SHP77 (cell line): ENCODE measurements around the gene PCDH9.
"Not testable (repeated sequence)": the region's sequence is repeated elsewhere in the genome, so short reads cannot be mapped to it uniquely, and the experiment has no call there.

Experiments used
- DNase-seq, 2 experiments: peaks; one replicate each; lab custom pipeline; 2025; lab: John Stamatoyannopoulos, UW

The PCDH9 gene

GRCh38 chr13:67128136-67128535 lies 102.0 kb downstream of the PCDH9 start:
- no peak for DNase-seq

- no peak for DNase-seq
These were observed 104.5 kb downstream of the PCDH9 start for GRCh38 chr13:67125681-67126080.

GRCh38 chr13:67123165-67123564 lies 107.0 kb downstream of the PCDH9 start:
- DNase-seq: no peak

- no peak for DNase-seq
These were observed 107.9 kb downstream of the PCDH9 start for GRCh38 chr13:67122251-67122650.

GRCh38 chr13:67120872-67121531 lies 109.1 kb downstream of the PCDH9 start:
- no peak for DNase-seq

- DNase-seq: peak in 1 of 2 experiments; percentile 9
These were observed 110.6 kb downstream of the PCDH9 start for GRCh38 chr13:67119481-67119894.

GRCh38 chr13:67118277-67118676 lies 111.9 kb downstream of the PCDH9 start:
- DNase-seq: no peak

GRCh38 chr13:67117010-67117550 lies 113.1 kb downstream of the PCDH9 start:
- no peak for DNase-seq

- DNase-seq: no peak
These were observed 122.2 kb downstream of the PCDH9 start for GRCh38 chr13:67107979-67108378.

GRCh38 chr13:67106502-67107057 lies 123.6 kb downstream of the PCDH9 start:
- DNase-seq: no peak

GRCh38 chr13:67101730-67102467 lies 128.2 kb downstream of the PCDH9 start:
- DNase-seq: no peak

GRCh38 chr13:67100730-67101129 lies 129.4 kb downstream of the PCDH9 start:
- no peak for DNase-seq

- no peak for DNase-seq
These were observed 130.6 kb downstream of the PCDH9 start for GRCh38 chr13:67099494-67099893.

- DNase-seq: no peak
These were observed 132.2 kb downstream of the PCDH9 start for GRCh38 chr13:67097892-67098452.

GRCh38 chr13:67096893-67097292 lies 133.2 kb downstream of the PCDH9 start:
- not testable (repeated sequence) for DNase-seq

- DNase-seq: no peak
These were observed 133.7 kb downstream of the PCDH9 start for GRCh38 chr13:67096418-67096817.

- DNase-seq: no peak
These were observed 134.5 kb downstream of the PCDH9 start for GRCh38 chr13:67095621-67096020.

- DNase-seq: no peak
These were observed 135.2 kb downstream of the PCDH9 start for GRCh38 chr13:67094952-67095351.

- DNase-seq: no peak
These were observed 136.1 kb downstream of the PCDH9 start for GRCh38 chr13:67094078-67094477.

- DNase-seq: no peak
These were observed 138.5 kb downstream of the PCDH9 start for GRCh38 chr13:67091603-67092002.

- DNase-seq: no peak
These were observed 139.3 kb downstream of the PCDH9 start for GRCh38 chr13:67090856-67091255.

GRCh38 chr13:67087527-67087926 lies 142.6 kb downstream of the PCDH9 start:
- no peak for DNase-seq

GRCh38 chr13:67086260-67086659 lies 143.9 kb downstream of the PCDH9 start:
- no peak for DNase-seq
